GM18861 (cell line): ENCODE measurements around the gene HOXB3.

ENCODE experiments used
- ATAC-seq: cut with Tn5 transposase; IDR thresholded peaks from one replicate; pipeline ENCODE4 v1.9.1; 2021; ENCODE audit not compliant: unreplicated experiment

Gene HOXB3

GRCh38 chr17:48588528-48588927 lies 1.5 kb downstream of the HOXB3 start:
- no peak for ATAC-seq

- ATAC-seq = no peak
These were observed 2.0 kb downstream of the HOXB3 start for GRCh38 chr17:48588074-48588415.

DNA sequence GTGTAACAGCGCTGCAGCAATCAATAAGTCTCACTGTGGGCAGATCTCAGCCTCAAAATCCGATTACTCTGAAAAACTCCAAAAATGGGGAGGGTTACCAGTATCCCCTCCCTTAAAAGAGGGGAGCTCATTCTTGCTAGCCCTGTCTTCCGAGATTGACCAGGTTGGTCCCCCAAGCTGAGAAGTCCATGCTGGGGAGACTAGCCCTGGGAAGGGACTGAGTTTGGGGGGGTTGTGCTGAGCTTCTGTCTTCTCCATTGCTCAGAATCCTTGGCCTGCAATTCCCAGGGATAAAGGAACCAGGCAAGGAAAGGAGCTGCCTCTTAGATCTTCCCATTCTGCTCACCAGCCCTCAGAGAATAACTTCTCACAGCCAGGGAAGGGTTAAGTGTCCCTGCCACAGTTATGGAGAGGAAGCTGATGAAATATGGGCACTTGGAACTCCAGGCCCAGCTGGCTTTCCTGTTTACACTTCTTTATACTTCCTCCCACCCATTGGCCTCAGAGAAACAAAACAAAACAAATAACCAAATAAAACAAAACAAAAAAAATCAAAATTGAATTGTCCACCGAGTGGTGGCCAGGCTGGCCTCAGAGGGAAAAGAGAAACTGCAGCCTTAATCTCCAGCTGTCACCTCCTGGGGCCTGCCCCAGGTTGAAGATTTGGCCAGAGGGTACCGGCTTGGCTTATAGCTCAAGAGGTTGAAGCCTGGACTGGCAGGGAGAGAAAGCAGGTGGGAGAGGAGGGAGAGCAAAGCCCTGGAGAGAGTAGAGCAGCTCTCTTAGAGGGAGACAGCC lies 2.6 kb downstream of the HOXB3 start:
- no peak for ATAC-seq

DNA sequence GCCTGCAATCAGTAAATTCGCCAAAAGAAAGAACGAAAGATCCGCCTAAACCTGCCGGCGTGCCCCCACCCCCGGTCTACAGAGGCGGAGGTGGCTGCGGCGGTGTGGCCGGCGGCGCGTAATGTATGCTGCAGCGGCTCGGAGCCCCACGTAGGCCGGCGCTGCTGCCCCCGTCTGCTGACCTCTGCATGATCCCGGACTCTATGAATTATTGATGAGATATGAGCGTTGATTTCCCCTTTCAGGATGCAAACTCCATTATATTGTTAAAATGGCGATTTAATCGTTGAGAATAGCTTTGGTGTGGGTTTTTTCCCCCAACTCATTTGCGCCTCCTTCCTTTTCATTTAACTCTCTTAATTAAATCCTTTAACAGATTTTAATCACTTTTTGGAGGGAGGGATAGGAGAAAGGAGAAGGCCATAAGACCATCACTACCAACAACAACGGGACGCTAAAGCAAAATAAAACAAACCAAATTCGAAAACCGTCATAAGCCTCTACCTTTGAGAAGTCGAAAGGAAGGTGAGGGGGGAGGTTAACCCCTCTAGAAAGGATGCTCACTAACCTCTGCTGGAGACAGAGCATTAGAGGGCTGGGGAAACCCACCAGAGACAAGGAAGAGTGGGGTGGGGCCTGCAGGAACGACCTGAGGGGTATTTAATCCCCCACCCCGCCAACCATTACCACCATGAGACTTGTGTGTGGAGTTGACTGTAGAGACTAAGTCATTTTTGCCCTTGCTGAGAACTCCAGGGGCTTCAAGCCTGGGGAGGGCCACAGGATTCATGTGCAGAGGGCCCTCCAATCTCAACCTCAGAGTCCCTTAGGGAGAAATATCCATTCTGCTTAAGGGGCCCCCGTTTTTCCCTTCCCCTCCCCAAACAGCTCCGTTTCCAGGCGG lies 3.4 kb downstream of the HOXB3 start:
- no peak for ATAC-seq

DNA sequence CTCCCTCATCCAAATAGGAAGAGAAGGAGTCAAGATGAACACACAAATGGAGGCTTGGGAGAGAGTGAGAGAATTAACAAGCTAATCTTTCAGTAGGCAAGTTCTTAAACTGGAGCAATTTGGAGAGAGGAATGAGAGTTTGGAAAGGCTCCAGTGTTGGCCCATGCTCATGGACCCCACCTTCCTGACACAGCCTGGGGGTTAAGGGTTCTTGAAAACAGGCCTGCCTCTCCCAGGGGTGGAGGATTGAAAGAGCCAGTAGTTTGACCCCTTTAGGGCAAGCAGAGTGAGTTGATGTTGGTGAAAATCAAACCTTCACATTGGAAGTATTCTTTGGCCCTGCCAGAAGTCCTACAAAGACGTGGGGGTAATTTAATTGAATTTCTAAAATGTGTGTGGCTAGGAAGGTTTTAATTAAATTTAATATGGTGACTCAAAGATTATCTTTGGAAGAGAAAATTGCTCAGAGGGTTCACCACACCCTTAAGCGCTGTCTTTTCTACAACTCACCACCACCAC lies 5.8 kb downstream of the HOXB3 start:
- ATAC-seq = no peak

DNA sequence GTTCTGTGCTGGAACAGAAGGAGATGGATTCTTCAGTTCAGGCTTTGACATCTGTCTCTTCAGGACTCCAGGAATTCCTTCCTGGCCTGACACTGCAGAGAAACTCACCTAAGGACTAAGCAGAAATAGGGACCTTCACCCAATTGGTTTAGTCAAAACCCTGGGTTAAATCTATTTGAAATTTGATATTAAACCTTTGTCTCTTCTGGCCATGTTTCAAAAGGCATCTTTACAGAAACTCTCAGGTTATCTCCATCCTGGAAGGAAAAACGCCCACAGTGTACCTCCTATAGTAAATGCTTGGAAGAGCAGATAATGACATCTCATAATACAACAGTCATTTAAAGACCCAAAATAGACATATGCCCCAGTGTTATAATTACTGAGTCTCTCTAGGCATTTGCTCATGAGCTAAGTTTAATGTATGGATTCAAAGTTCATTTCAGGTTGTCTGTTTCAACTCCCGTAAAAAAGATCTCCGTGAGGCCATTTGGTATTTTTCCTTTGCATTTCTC lies 6.3 kb downstream of the HOXB3 start:
- ATAC-seq = no peak

GRCh38 chr17:48582750-48583069 lies 7.3 kb downstream of the HOXB3 start:
- no peak for ATAC-seq

- no peak for ATAC-seq
These were observed 10.1 kb downstream of the HOXB3 start for GRCh38 chr17:48579760-48580554.

DNA sequence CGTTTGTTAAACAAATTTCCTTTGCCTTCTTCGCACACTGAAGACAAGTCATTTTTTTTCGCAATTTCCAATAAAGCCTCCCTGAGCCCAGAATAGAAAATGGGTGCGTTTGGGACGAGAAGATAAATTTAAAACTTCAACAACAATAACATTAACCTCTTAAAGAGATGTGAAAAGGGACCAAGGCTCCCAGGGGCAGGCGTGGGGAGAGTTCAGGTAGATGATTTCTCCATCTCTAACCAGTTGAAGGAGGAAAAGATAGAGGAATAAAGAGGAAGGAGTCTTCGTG lies 10.6 kb downstream of the HOXB3 start:
- no peak for ATAC-seq

DNA sequence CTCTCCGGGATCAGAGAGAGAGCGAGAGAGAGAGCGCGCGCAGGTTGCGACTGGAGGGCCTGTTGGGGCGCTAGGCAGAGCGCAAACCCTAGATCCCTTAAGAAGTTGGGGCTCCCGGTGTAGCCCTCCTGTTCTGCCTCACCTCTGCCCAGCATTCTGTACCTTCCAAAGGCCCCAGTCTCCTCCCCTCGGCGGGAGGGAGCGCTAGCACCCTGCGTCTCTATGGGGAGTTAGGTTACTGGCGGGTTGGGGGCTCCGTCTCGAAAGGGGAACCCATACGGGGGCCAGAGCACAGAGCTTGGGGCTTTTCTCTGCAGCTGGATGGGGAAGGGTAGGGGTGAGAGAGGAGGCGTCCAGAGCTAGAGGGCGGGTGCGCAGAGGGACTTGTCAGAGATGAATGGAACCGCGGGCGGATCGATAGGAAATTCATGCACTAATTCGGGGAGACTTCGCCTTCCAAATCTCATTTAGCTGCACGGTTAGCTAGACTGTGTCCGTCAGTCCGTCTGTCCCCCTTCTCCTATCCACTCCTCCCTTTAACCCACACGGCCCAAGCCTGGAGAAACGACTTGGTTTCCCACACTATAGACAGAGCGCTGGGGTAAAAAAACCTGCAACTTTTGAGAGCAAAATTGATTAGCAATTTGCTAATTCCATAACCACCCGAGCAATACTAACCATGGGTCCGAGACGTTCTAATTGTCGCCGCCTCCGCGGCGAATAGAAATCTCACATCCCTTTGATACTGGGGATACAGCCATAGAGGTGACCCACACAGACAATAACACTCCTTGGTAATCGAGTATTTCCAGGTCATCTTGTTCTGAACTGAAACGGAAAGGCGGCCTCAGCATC lies 11.2 kb downstream of the HOXB3 start:
- ATAC-seq = no peak

GRCh38 chr17:48577946-48578615 lies 12.0 kb downstream of the HOXB3 start, which contains the start of gene HOXB4:
TSS of gene HOXB4 (minus strand) at chr17:48578350. CDS start at chr17:48578319, 31 bp downstream.
- no peak for ATAC-seq

DNA sequence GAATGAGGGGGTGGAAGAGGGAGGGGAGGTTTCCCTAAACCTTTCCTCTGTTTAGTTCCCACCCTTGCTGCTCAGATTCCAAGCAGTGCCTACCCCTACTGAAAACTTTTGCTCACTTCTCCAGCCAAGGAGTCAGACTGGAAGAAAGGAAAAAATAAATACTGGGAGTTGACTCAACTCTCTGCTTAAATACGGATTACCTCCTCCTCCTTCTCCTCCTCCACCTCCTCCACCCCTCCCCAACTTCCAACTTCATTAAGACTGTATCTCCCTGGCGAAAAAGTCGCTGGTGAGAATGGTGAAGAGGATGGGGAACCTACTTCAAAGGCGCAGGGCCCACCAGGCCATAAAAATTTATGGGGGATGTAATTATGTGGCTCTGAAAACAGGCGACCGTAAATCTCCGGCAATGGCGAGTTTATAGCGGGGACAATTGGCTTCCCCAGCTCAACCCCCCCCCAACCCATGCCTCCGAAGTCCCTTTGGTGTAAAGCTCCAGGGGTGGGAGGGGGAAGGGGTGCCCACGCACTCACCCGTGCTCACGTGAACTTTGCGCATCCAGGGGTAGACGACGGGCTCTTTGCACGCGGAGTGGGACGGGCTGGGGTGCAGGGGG lies 12.6 kb downstream of the HOXB3 start:
- no peak for ATAC-seq

- no peak for ATAC-seq
These were observed 13.3 kb downstream of the HOXB3 start for GRCh38 chr17:48576479-48577309.

GRCh38 chr17:48575673-48576478 lies 14.2 kb downstream of the HOXB3 start:
- ATAC-seq = no peak

DNA sequence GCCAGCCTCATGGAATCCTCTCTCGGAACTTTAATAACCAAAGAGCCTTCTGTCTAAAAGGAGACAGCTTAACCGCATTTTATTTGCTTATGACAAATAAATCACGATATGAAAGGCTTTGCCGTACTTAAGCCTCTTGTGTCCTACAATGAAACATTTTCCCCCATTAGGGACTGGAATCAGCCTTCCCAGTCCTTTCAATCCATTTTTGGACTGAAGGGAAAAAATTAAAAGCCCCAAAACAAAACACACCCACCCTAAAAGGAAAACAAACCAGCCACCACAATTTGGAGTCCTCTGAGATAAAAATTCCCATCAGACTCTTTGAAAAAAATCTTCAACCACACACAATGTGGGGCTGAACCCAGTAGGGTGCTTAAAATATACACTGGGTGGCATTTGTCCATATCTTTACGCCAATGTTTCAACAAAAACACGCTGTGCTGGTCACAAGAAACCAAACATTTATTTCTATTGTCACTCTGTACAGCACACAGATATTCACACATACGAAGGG lies 14.9 kb downstream of the HOXB3 start:
- ATAC-seq = no peak

- ATAC-seq = no peak
These were observed 15.5 kb downstream of the HOXB3 start for GRCh38 chr17:48574505-48575065.

DNA sequence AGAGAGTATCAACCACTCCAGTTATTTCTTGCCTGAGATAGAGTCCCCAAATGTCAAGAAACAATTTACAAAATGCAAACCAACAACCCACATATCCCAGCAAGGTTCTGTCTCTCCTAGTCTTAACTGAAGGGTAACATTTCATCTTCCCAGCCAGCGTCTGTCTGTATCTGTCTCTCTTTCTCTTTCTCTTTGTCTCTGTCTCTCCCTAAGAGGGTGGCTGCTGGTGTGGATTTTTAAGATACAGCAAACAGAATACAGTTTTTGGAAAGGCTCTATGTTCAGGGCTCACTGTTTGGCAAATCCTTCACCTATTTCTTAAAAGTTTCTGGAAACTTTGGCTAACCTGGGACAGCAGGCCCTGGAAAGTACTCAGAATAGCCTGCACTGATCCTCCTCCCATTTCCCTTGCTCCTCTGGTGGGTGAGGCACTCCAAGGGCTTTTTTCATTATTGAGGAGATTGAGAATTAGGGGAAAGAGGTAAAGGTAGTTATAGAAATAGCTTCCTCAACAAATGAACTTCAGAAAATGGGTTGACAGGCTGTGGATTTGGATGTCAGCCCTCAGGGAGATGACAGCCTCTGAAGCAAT lies 18.1 kb downstream of the HOXB3 start:
- no peak for ATAC-seq
